Natural killer cell (primary cell): ENCODE data around the gene LZTFL1. TPM values are rescaled to one million over a fixed set of nuclear protein-coding genes. Genes with fewer than 3 reads are reported as not detected.

Experiments used
- ATAC-seq, 3 donors: fragments of 150-1000 bp in 2 of 3; fragments of 200-7000 bp in 1 of 3; cut with Tn5 transposase; 1 replicate in 1 of 3; 2 replicates in 2 of 3; pipeline ENCODE4 v1.10.0; 2021; ENCODE audit warnings: mild to moderate bottlenecking in 2 of 3, moderate library complexity in 2 of 3
- DNase-seq, 2 donors: peaks; one replicate each; pipeline versions ENCODE4 v3.0.0 to v3.0.0-alpha.2; 2013 to 2021; ENCODE audit warnings: mixed read lengths in 1 of 2
- H3K27ac ChIP-seq: one replicate; pipeline ENCODE4 v1.5.1; 2013; ENCODE audit warnings: mild to moderate bottlenecking, low read length
- H3K27me3 ChIP-seq: one replicate; pipeline ENCODE4 v1.6.1; 2013; ENCODE audit warnings: low read length; ENCODE audit not compliant: control insufficient read depth, insufficient read depth
- H3K36me3 ChIP-seq: one replicate; pipeline ENCODE4 v1.6.1; 2013; ENCODE audit warnings: low read length; ENCODE audit not compliant: control insufficient read depth, insufficient read depth
- H3K4me1 ChIP-seq: one replicate; pipeline ENCODE4 v1.6.1; 2013; ENCODE audit warnings: low read length; ENCODE audit not compliant: control insufficient read depth, insufficient read depth
- H3K4me3 ChIP-seq: one replicate; pipeline ENCODE4 v1.5.1; 2013; ENCODE audit warnings: low read length
- H3K9me3 ChIP-seq: one replicate; pipeline ENCODE4 v1.6.1; 2013; ENCODE audit warnings: low read length; ENCODE audit not compliant: control insufficient read depth, insufficient read depth
- H3K27ac Mint-ChIP-seq, 2 donors: one replicate each; pipeline ENCODE4 v1.8.0; 2022; ENCODE audit warnings: mild to moderate bottlenecking in 2 of 2, mixed read lengths in 2 of 2, moderate library complexity in 1 of 2
- H3K27me3 Mint-ChIP-seq, 2 donors: one replicate each; pipeline ENCODE4 v1.8.0; 2022; ENCODE audit warnings: low read depth in 2 of 2, mixed read lengths in 2 of 2
- H3K36me3 Mint-ChIP-seq: one replicate; pipeline ENCODE4 v1.8.0; 2022; ENCODE audit warnings: mixed read lengths
- H3K4me1 Mint-ChIP-seq, 2 donors: one replicate each; pipeline ENCODE4 v1.8.0; 2022; ENCODE audit warnings: mixed read lengths in 2 of 2
- H3K4me3 Mint-ChIP-seq: one replicate; pipeline ENCODE4 v1.8.0; 2022; ENCODE audit warnings: mild to moderate bottlenecking, moderate library complexity, mixed read lengths
- H3K9me3 Mint-ChIP-seq, 2 donors: one replicate each; pipeline ENCODE4 v1.8.0; 2022; ENCODE audit warnings: mixed read lengths in 2 of 2
- WGBS: methylation state at CpG from one replicate; pipeline ENCODE4 v1.1.7; 2013; ENCODE audit warnings: missing lambda C conversion rate; ENCODE audit not compliant: insufficient coverage; 5-methylcytosine and 5-hydroxymethylcytosine counted together
- intact Hi-C: fragments of 100-400 bp; cut with micrococcal nuclease; formaldehyde crosslinking; loops from one replicate; pipeline ENCODE4 v1.14.2; 2022
- total RNA-seq, 4 donors: library from RNA; stranded (reverse); fragments of 120-200 nt in 1 of 4; gene quantifications; one replicate each; pipeline versions ENCODE4 v1.2.3 to v1.2.4, GENCODE V29; 2013 to 2022
- TF ChIP-seq, protein P1 (sequence below): fragments of 200-600 bp; IDR thresholded peaks from one replicate; pipeline ENCODE4 v1.8.0; 2022; ENCODE audit warnings: antibody characterized with exemption

The LZTFL1 gene
- total RNA-seq, 3 donors from 2014 or later (not counting 1 experiment from before 2014, with no cell fraction given) = 16.4 to 19.8 (median 17.2) TPM

- Mint-ChIP-seq H3K36me3 (no peaks in the 10 kb centered on the region), H3K9me3 (no peaks in the 10 kb centered on the region), H3K27me3 (no peaks in the 10 kb centered on the region), H3K27ac (no peak overlapping the region), H3K4me3 (no peak overlapping the region), H3K4me1 (no peaks in the 10 kb centered on the region)
- Histone ChIP-seq H3K9me3 (no peaks in the 10 kb centered on the region), H3K27ac (no peak overlapping the region), H3K4me3 (no peak overlapping the region), H3K27me3 (no peaks in the 10 kb centered on the region), H3K4me1 (no peaks in the 10 kb centered on the region), H3K36me3 (no peaks in the 10 kb centered on the region)
- WGBS = 80% methylated on average over 10 of the region's 10 CpGs
- DNase-seq (no peak), ATAC-seq (no peak)
- intact Hi-C loops = no loop called here
- TF ChIP-seq, protein P1, sequence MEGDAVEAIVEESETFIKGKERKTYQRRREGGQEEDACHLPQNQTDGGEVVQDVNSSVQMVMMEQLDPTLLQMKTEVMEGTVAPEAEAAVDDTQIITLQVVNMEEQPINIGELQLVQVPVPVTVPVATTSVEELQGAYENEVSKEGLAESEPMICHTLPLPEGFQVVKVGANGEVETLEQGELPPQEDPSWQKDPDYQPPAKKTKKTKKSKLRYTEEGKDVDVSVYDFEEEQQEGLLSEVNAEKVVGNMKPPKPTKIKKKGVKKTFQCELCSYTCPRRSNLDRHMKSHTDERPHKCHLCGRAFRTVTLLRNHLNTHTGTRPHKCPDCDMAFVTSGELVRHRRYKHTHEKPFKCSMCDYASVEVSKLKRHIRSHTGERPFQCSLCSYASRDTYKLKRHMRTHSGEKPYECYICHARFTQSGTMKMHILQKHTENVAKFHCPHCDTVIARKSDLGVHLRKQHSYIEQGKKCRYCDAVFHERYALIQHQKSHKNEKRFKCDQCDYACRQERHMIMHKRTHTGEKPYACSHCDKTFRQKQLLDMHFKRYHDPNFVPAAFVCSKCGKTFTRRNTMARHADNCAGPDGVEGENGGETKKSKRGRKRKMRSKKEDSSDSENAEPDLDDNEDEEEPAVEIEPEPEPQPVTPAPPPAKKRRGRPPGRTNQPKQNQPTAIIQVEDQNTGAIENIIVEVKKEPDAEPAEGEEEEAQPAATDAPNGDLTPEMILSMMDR = no peak
Observed at GRCh38 chr3:45807681-45808540, 34.0 kb downstream of the LZTFL1 start.

GRCh38 chr3:45807133-45807532 lies 34.8 kb downstream of the LZTFL1 start:
- no peaks in the 10 kb centered on the region for H3K4me1 Mint-ChIP-seq
- Histone ChIP-seq H3K36me3 (no peaks in the 10 kb centered on the region), H3K9me3 (no peaks in the 10 kb centered on the region), H3K27ac (no peak overlapping the region), H3K4me3 (no peak overlapping the region), H3K4me1 (no peaks in the 10 kb centered on the region), H3K27me3 (no peaks in the 10 kb centered on the region)
- 93% methylated on average over 3 of the region's 3 CpGs for WGBS
- DNase-seq (no peak), ATAC-seq (no peak)
- H3K4me3 Mint-ChIP-seq = no peak overlapping the region
- intact Hi-C loops = no loop called here
- H3K36me3 Mint-ChIP-seq = no peaks in the 10 kb centered on the region
- no peaks in the 10 kb centered on the region for H3K9me3 Mint-ChIP-seq
- H3K27me3 Mint-ChIP-seq = no peaks in the 10 kb centered on the region
- TF ChIP-seq, protein P1 = no peak
- H3K27ac Mint-ChIP-seq = no peak overlapping the region

- no peaks in the 10 kb centered on the region for H3K9me3 ChIP-seq
- ATAC-seq (no peak), DNase-seq (no peak)
- no peaks in the 10 kb centered on the region for H3K4me1 ChIP-seq
- no peak overlapping the region for H3K4me3 Mint-ChIP-seq
- no peak overlapping the region for H3K27ac Mint-ChIP-seq
- H3K27me3 Mint-ChIP-seq = no peaks in the 10 kb centered on the region
- H3K27ac ChIP-seq = no peak overlapping the region
- H3K4me3 ChIP-seq = no peak overlapping the region
- no peaks in the 10 kb centered on the region for H3K9me3 Mint-ChIP-seq
- no peaks in the 10 kb centered on the region for H3K36me3 ChIP-seq
- H3K36me3 Mint-ChIP-seq = no peaks in the 10 kb centered on the region
- 53% methylated on average over 3 of the region's 3 CpGs for WGBS
- no peaks in the 10 kb centered on the region for H3K4me1 Mint-ChIP-seq
- H3K27me3 ChIP-seq = no peaks in the 10 kb centered on the region
- intact Hi-C loops = no loop called here
- TF ChIP-seq, protein P1 = no peak
Observed at GRCh38 chr3:45806072-45806471, 35.8 kb downstream of the LZTFL1 start.
